Measurements from ENCODE around the gene UBR3. TPM values are rescaled to one million over a fixed set of nuclear protein-coding genes. Genes with fewer than 3 reads are reported as not detected.

The UBR3 gene
- total RNA-seq, 1 donor from 2014 or later = 34.4 TPM

DNA sequence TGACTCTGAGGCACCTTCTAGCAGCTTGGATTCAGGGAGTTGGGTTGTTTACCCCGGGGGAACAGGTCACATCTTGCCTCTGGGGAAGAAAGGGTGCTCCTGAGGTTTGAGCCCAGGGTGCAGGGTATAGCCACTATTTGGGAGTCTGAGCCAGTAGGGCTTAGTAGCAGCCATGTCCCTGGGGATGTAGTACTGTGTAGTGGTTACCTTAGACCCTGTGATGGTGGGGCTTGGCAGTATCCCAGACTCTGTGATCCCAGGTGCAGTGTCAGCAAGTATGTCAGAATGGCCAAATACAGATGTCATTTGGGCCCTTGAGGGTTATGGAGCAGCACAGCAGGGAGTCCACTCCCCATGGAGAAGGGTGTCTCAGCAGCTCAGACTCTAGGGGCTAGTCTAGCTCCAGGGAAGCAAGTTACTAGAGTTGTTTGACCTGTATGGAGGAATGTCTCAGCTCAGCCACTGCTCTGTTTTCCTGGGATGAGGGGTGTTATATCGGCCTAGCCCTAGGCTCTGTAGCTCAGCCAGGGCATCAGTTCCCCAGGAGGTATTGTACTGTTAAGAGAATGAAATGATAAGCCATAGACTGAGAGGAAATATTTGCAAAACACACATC lies 151.3 kb downstream of the UBR3 start:
- H3K27ac Mint-ChIP-seq = no peak overlapping the region
- H3K4me3 Mint-ChIP-seq = no peak overlapping the region
- DNase-seq (ENCODE audit: extremely low spot score, unreplicated experiment) = no peak
- TF ChIP-seq, protein P1, sequence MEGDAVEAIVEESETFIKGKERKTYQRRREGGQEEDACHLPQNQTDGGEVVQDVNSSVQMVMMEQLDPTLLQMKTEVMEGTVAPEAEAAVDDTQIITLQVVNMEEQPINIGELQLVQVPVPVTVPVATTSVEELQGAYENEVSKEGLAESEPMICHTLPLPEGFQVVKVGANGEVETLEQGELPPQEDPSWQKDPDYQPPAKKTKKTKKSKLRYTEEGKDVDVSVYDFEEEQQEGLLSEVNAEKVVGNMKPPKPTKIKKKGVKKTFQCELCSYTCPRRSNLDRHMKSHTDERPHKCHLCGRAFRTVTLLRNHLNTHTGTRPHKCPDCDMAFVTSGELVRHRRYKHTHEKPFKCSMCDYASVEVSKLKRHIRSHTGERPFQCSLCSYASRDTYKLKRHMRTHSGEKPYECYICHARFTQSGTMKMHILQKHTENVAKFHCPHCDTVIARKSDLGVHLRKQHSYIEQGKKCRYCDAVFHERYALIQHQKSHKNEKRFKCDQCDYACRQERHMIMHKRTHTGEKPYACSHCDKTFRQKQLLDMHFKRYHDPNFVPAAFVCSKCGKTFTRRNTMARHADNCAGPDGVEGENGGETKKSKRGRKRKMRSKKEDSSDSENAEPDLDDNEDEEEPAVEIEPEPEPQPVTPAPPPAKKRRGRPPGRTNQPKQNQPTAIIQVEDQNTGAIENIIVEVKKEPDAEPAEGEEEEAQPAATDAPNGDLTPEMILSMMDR (conservative IDR thresholded peaks at IDR 0.05) = no peak
- peaks cover 9% of the 10 kb centered on the region for H3K9me3 Mint-ChIP-seq
- H3K36me3 Mint-ChIP-seq = peaks cover 41% of the 10 kb centered on the region
- H3K4me1 Mint-ChIP-seq (ENCODE audit: unreplicated experiment) = no peaks in the 10 kb centered on the region
- no peaks in the 10 kb centered on the region for H3K27me3 Mint-ChIP-seq

DNA sequence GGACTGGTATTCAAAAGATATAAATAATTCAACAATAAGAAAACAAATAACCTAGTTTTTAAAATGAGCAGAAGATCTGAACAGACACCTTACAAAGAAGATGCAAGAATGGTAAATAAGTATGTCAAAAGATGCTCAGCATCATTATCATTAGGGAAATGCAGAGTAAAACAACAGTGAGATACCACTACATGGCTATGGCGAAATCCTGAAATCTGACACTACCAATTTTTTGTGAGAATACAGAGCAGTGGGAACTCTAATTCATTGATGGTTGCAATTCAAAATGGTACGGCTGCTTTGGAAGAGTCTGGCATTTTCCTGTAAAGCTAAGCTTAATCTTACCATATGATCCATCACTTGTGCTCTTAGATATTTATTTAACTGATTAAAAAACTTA lies 151.8 kb downstream of the UBR3 start:
- no peaks in the 10 kb centered on the region for H3K27me3 Mint-ChIP-seq
- no peak overlapping the region for H3K27ac Mint-ChIP-seq

DNA sequence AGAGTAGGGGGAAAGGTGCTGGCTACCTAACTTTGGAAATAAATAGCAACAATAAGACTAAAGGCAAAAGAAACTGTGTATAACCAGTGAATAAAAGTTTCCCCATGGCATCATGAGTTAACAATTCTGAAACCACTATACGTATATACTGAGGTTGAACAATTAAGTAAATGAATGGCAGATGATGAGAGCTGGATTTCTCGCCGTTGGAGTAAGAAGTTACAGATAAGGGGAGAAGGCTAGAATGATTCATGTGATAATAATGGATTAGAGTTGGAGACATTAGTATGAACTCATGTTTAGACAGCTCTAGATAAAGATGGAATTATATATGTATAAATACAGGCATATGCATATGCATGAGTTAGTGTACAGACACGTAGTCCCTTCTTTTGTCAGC lies 152.7 kb downstream of the UBR3 start:
- no peak for DNase-seq (ENCODE audit: extremely low spot score, unreplicated experiment)
- TF ChIP-seq, protein P1 (conservative IDR thresholded peaks at IDR 0.05) = no peak
- Mint-ChIP-seq H3K36me3 (peaks cover 30% of the 10 kb centered on the region), H3K9me3 (peaks cover 9% of the 10 kb centered on the region), H3K4me1 (ENCODE audit: unreplicated experiment) (no peaks in the 10 kb centered on the region), H3K4me3 (no peak overlapping the region), H3K27ac (no peak overlapping the region), H3K27me3 (no peaks in the 10 kb centered on the region)

More for the DNA sequence above, 151.8 kb downstream of the UBR3 start:
- TF ChIP-seq, protein P1 (conservative IDR thresholded peaks at IDR 0.05) = no peak
- Mint-ChIP-seq H3K4me1 (ENCODE audit: unreplicated experiment) (no peaks in the 10 kb centered on the region), H3K9me3 (peaks cover 9% of the 10 kb centered on the region), H3K36me3 (peaks cover 37% of the 10 kb centered on the region), H3K4me3 (no peak overlapping the region)
- DNase-seq (ENCODE audit: extremely low spot score, unreplicated experiment) = no peak

DNA sequence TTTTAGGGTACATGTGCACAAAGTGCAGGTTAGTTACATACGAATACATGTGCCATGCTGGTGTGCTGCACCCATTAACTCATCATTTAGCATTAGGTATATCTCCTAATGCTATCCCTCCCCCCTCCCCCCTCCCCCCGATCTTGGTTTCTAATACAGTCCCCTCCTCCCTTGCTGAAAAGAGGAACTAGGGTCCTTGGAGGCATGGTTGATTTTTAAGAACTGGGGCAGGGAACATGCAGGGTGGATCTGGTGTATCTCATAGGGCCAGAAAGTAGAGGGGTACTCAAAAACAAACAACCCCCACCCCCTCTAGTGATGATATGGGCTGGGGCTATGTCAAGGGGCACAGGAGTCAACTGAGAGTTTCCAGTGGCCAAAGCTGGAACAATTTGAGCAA lies 153.4 kb downstream of the UBR3 start:
- Mint-ChIP-seq H3K9me3 (peaks cover 9% of the 10 kb centered on the region), H3K27me3 (no peaks in the 10 kb centered on the region), H3K27ac (no peak overlapping the region), H3K4me1 (ENCODE audit: unreplicated experiment) (no peaks in the 10 kb centered on the region), H3K4me3 (no peak overlapping the region), H3K36me3 (peaks cover 25% of the 10 kb centered on the region)
- TF ChIP-seq, protein P1 (conservative IDR thresholded peaks at IDR 0.05) = no peak
- DNase-seq (ENCODE audit: extremely low spot score, unreplicated experiment) = no peak

DNA sequence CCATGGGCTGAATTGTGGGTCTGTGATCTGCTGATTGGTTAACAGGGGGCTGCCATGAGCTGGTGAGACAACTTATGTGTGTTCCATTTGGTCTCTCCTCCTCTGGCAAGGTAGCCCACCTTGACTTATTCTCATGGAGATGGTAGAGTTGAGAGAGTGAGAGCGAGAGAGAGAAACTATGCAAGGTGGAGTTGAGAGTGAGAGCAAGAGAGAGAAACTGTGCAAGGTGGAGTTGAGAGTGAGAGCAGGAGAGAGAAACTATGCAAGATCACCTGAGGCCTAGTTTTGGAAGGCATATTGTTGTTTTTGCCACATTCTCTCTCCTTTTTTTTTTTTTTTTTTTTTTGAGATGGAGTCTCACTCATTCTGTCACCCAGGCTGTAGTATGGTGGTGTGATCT lies 155.7 kb downstream of the UBR3 start:
- Mint-ChIP-seq H3K4me1 (ENCODE audit: unreplicated experiment) (no peaks in the 10 kb centered on the region), H3K9me3 (no peaks in the 10 kb centered on the region), H3K27ac (no peak overlapping the region)

More for the DNA sequence above, 155.7 kb downstream of the UBR3 start:
- Mint-ChIP-seq H3K4me3 (no peak overlapping the region), H3K36me3 (peaks cover 5% of the 10 kb centered on the region), H3K27me3 (no peaks in the 10 kb centered on the region)
- TF ChIP-seq, protein P1 (conservative IDR thresholded peaks at IDR 0.05) = no peak
- DNase-seq (ENCODE audit: extremely low spot score, unreplicated experiment) = no peak

All from type B pancreatic cell (in vitro differentiated cells).